BLaER1 treated with 17β-estradiol and CSF1 and Interleukin-3, amounts not matched to agents 10 nM and 100 nM (cell line): ENCODE data around the gene ZNF595.

Source experiments
- H3K27ac ChIP-seq, 11 experiments: shearing (Covaris generic); formaldehyde crosslinking; 2 replicates each; pipeline ENCODE4 v1.8.1; 2022
- H3K27me3 ChIP-seq, 11 experiments: shearing (Covaris generic); formaldehyde crosslinking; 2 replicates each; pipeline ENCODE4 v1.8.1; 2022
- H3K36me3 ChIP-seq, 11 experiments: shearing (Covaris generic); formaldehyde crosslinking; 2 replicates each; pipeline ENCODE4 v1.8.1; 2022
- H3K4me1 ChIP-seq, 10 experiments: shearing (Covaris generic); formaldehyde crosslinking; 2 replicates each; pipeline ENCODE4 v1.8.1; 2022
- H3K4me2 ChIP-seq, 11 experiments: shearing (Covaris generic); formaldehyde crosslinking; 2 replicates each; pipeline ENCODE4 v1.8.1; 2022
- H3K4me3 ChIP-seq, 10 experiments: shearing (Covaris generic); formaldehyde crosslinking; 2 replicates each; pipeline ENCODE4 v1.8.1; 2022
- H3K9ac ChIP-seq, 11 experiments: shearing (Covaris generic); formaldehyde crosslinking; 2 replicates each; pipeline ENCODE4 v1.8.1; 2022
- H3K9me3 ChIP-seq, 11 experiments: shearing (Covaris generic); formaldehyde crosslinking; replicated peaks in 1 of 11; 2 replicates each; pipeline ENCODE4 v1.8.1; 2022
- H4K20me1 ChIP-seq, 11 experiments: shearing (Covaris generic); formaldehyde crosslinking; 2 replicates each; pipeline ENCODE4 v1.8.1; 2022
- Cebpa-rat ChIP-seq, 11 experiments: shearing (Covaris generic); IDR thresholded peaks; 2 replicates each; pipeline ENCODE4 v1.8.1; 2022

ZNF595 gene

DNA sequence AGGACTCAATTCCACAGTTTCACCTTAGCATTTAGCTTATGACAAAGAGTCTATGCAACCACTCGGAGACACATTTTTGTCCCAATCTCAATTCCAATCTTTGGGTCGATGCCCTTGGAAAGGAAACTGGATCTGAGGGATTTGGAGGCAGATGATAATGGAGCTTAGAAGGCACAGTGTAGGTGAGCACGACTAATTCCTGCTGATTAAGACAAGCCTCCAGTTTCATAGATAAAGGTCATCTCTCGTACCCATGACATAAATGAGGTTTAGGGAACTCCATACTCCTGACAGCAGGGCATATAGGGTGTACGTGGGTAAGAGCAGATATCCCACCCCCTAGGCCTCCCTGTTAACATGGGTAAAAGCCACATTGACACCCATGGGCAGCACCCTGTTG, 46.7 kb downstream of the ZNF595 start:
- H3K4me2 ChIP-seq, result no peak overlapping the region
- no peaks in the 10 kb centered on the region; a peak in 2 of 22 replicates for H3K36me3 ChIP-seq
- no peaks in the 10 kb centered on the region for H3K4me1 ChIP-seq
- no peak overlapping the region for H3K27ac ChIP-seq
- H3K9me3 ChIP-seq, result peaks cover 91 to 99% (median 98%) of the 10 kb centered on the region in 11 experiments
- H3K27me3 ChIP-seq, result no peaks in the 10 kb centered on the region
- H3K9ac ChIP-seq, result no peak overlapping the region
- no peaks in the 10 kb centered on the region for H4K20me1 ChIP-seq
- no peak for TF ChIP-seq Cebpa-rat (IDR thresholded peaks at IDR 0.05)
- H3K4me3 ChIP-seq, result no peak overlapping the region; a peak in 2 of 20 replicates

GRCh38 chr4:107083-107443, 53.9 kb downstream of the ZNF595 start:
- no peaks in the 10 kb centered on the region for H3K4me1 ChIP-seq
- H3K27ac ChIP-seq, result no peak overlapping the region
- peaks cover 99 to 100% (median 100%) of the 10 kb centered on the region in 11 experiments for H3K9me3 ChIP-seq
- H3K4me3 ChIP-seq, result 0 out of 20 replicates have a peak overlapping the region, but pooled peaks of 1 of the 10 experiments have one; percentile 7
- no peaks in the 10 kb centered on the region for H3K27me3 ChIP-seq
- no peaks in the 10 kb centered on the region for H4K20me1 ChIP-seq
- H3K4me2 ChIP-seq, result no peak overlapping the region
- no peaks in the 10 kb centered on the region; a peak in 1 of 22 replicates for H3K36me3 ChIP-seq
- H3K9ac ChIP-seq, result no peak overlapping the region
- no peak for TF ChIP-seq Cebpa-rat (IDR thresholded peaks at IDR 0.05)

DNA sequence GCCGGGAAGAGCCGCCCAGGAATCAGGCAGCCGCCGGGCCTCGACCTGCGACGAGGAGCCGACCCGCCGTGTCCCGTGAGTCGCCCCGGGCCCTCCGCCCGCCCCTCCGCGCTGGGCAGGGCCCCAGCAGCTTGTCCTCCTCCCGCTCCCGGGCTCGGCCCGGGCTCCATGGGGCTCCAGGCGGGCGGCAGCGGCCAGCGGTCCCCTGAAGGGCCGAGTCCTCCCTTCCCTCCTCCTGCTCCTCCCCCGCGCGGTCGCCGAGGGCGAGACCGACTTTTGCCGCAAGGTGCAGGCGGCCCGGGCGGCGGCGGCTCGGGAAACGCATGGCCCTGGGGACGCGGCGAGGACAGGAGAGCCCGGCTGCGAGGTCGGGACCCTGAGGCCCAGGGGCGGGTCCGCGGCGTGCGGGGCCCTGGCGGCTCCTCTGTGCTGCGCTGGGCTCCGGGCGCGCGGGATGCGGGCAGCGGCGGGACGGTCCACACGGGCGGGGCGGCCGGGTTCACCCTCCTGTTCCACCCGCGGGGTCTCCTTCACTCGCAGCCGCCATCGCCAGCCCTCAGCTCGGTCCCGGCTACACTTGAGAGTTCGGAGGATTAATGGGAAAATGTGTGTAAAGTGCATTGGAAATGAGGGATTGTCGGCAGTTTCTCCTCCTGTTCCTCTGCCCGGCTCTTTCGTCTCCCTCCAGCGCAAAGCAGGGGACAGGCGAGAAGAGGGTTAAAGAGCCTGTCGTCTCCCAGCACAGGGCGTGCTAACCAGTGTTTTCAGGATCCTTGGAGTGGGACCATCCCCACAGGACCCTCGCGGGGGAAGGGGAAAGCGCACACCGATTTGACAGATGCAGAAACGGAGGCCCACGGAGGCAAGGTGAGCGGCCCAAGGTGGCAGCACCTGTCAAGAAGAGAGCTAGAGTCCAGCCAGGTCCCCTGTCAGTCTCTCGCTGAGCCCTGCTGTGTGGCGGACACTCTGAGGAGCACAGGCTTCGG, 54.6 kb downstream of the ZNF595 start:
- no peak overlapping the region for H3K27ac ChIP-seq
- no peak for TF ChIP-seq Cebpa-rat (IDR thresholded peaks at IDR 0.05)
- no peak overlapping the region for H3K4me2 ChIP-seq
- peak overlapping the region in 2 of 10 experiments; percentile 7 to 23; a peak in 2 of 20 replicates for H3K4me3 ChIP-seq
- no peak overlapping the region for H3K9ac ChIP-seq
- no peaks in the 10 kb centered on the region; a peak in 1 of 22 replicates for H3K36me3 ChIP-seq
- H4K20me1 ChIP-seq, result no peaks in the 10 kb centered on the region
- H3K4me1 ChIP-seq, result no peaks in the 10 kb centered on the region
- H3K27me3 ChIP-seq, result no peaks in the 10 kb centered on the region
- peaks cover 96 to 100% (median 100%) of the 10 kb centered on the region in 11 experiments for H3K9me3 ChIP-seq

- H3K27ac ChIP-seq, result no peak overlapping the region
- no peak overlapping the region for H3K4me3 ChIP-seq
- H4K20me1 ChIP-seq, result no peaks in the 10 kb centered on the region
- H3K36me3 ChIP-seq, result 0 out of 22 replicates have a peak, but pooled peaks cover 0 to 3% (median 0%) of the 10 kb centered on the region in 11 experiments
- H3K9ac ChIP-seq, result no peak overlapping the region
- peaks cover 74 to 100% (median 93%) of the 10 kb centered on the region in 11 experiments for H3K9me3 ChIP-seq
- no peak overlapping the region for H3K4me2 ChIP-seq
- H3K4me1 ChIP-seq, result peaks cover 0 to 10% (median 0%) of the 10 kb centered on the region in 10 experiments; a peak in 1 of 20 replicates
- no peak for TF ChIP-seq Cebpa-rat (IDR thresholded peaks at IDR 0.05)
- H3K27me3 ChIP-seq, result no peaks in the 10 kb centered on the region
These were observed 59.6 kb downstream of the ZNF595 start for GRCh38 chr4:112771-113170.

GRCh38 chr4:113732-114131, 60.6 kb downstream of the ZNF595 start:
- Histone ChIP-seq H3K36me3 (0 out of 22 replicates have a peak, but pooled peaks cover 0 to 3% (median 0%) of the 10 kb centered on the region in 11 experiments), H3K27ac (no peak overlapping the region), H3K4me3 (no peak overlapping the region), H3K9ac (no peak overlapping the region), H4K20me1 (no peaks in the 10 kb centered on the region), H3K4me2 (no peak overlapping the region), H3K4me1 (peaks cover 0 to 10% (median 0%) of the 10 kb centered on the region in 10 experiments; a peak in 1 of 20 replicates), H3K27me3 (no peaks in the 10 kb centered on the region), H3K9me3 (peaks cover 73 to 100% (median 93%) of the 10 kb centered on the region in 11 experiments)
- TF ChIP-seq Cebpa-rat (IDR thresholded peaks at IDR 0.05), result no peak

DNA sequence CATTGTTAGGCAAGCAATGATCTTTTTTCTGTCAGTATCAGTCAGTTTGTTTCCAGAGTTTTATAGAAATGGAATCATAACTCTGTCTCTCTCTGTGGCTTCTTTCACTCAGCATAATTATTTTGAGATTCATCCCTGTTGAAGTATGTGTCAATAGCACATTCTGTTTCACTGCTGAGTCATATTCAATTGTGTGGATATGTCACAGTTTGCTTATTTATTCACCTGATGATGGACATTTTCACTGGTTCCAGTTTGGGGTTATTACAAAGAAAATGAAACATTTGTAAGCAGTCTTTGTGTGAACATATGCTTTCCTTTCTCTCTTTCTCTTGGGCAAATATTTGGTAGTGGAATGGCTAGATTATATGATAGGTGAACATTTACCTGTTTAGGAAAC, 61.0 kb downstream of the ZNF595 start:
- Histone ChIP-seq H3K9me3 (peaks cover 73 to 100% (median 93%) of the 10 kb centered on the region in 11 experiments), H3K4me1 (peaks cover 0 to 10% (median 0%) of the 10 kb centered on the region in 10 experiments; a peak in 1 of 20 replicates), H3K9ac (no peak overlapping the region), H3K4me3 (no peak overlapping the region), H4K20me1 (no peaks in the 10 kb centered on the region), H3K27me3 (no peaks in the 10 kb centered on the region), H3K27ac (no peak overlapping the region), H3K4me2 (no peak overlapping the region), H3K36me3 (peaks cover 0 to 3% (median 0%) of the 10 kb centered on the region in 11 experiments; a peak in 2 of 22 replicates)
- TF ChIP-seq Cebpa-rat (IDR thresholded peaks at IDR 0.05), result no peak

- peaks cover 67 to 100% (median 87%) of the 10 kb centered on the region in 11 experiments for H3K9me3 ChIP-seq
- H3K4me3 ChIP-seq, result no peak overlapping the region
- H3K4me2 ChIP-seq, result no peak overlapping the region
- peaks cover 13 to 22% (median 16%) of the 10 kb centered on the region in 10 experiments for H3K4me1 ChIP-seq
- no peaks in the 10 kb centered on the region for H4K20me1 ChIP-seq
- H3K9ac ChIP-seq, result no peak overlapping the region
- no peak for TF ChIP-seq Cebpa-rat (IDR thresholded peaks at IDR 0.05)
- H3K27me3 ChIP-seq, result no peaks in the 10 kb centered on the region
- peaks cover 0 to 10% (median 0%) of the 10 kb centered on the region in 11 experiments; a peak in 2 of 22 replicates for H3K36me3 ChIP-seq
- no peak overlapping the region for H3K27ac ChIP-seq
These were observed 63.4 kb downstream of the ZNF595 start for GRCh38 chr4:116499-116898.

- Histone ChIP-seq H3K27me3 (no peaks in the 10 kb centered on the region), H3K4me3 (peak overlapping the region; percentile 33 to 91 (median 56)), H3K4me2 (peak overlapping the region; percentile 72 to 92 (median 89)), H3K36me3 (peaks cover under 1 to 11% (median 3%) of the 10 kb centered on the region in 11 experiments; a peak in 14 of 22 replicates), H3K27ac (peak overlapping the region; percentile 68 to 94 (median 89)), H3K4me1 (peaks cover 25 to 35% (median 31%) of the 10 kb centered on the region in 10 experiments), H3K9ac (peak overlapping the region; percentile 58 to 85 (median 81); a peak in 21 of 22 replicates), H4K20me1 (peaks cover 0 to 8% (median 0%) of the 10 kb centered on the region in 11 experiments; a peak in 6 of 22 replicates), H3K9me3 (peaks cover 66 to 88% (median 75%) of the 10 kb centered on the region in 11 experiments)
- no peak for TF ChIP-seq Cebpa-rat (IDR thresholded peaks at IDR 0.05)
These were observed 67.5 kb downstream of the ZNF595 start for GRCh38 chr4:120616-121015.
